NCI-H526 (cell line): ENCODE data around the gene ZDHHC14.
"Not testable (repeated sequence)": the region's sequence is repeated elsewhere in the genome, so short reads cannot be mapped to it uniquely, and the experiment has no call there.

Source experiments
- DNase-seq, 2 experiments: peaks; one replicate each; lab custom pipeline; 2025; lab: John Stamatoyannopoulos, UW

ZDHHC14 gene

GRCh38 chr6:157571950-157572349 is 191.0 kb downstream of the ZDHHC14 start:
- no peak for DNase-seq

GRCh38 chr6:157574851-157575424 is 193.9 kb downstream of the ZDHHC14 start:
- no peak for DNase-seq

- DNase-seq = no peak
Measured at GRCh38 chr6:157575436-157576145, 194.6 kb downstream of the ZDHHC14 start.

GRCh38 chr6:157576991-157577390 is 196.0 kb downstream of the ZDHHC14 start:
- not testable (repeated sequence) for DNase-seq

GRCh38 chr6:157578527-157578926 is 197.5 kb downstream of the ZDHHC14 start:
- DNase-seq = not testable (repeated sequence)

- no peak for DNase-seq
Measured at GRCh38 chr6:157579467-157580031, 198.6 kb downstream of the ZDHHC14 start.

- no peak for DNase-seq
Measured at GRCh38 chr6:157584036-157584435, 203.0 kb downstream of the ZDHHC14 start.

- DNase-seq = no peak
Measured at GRCh38 chr6:157585274-157586087, 204.5 kb downstream of the ZDHHC14 start.

GRCh38 chr6:157586088-157586414 is 205.1 kb downstream of the ZDHHC14 start:
- no peak for DNase-seq

- no peak for DNase-seq
Measured at GRCh38 chr6:157586476-157587126, 205.6 kb downstream of the ZDHHC14 start.

GRCh38 chr6:157587127-157587926 is 206.3 kb downstream of the ZDHHC14 start:
- no peak for DNase-seq

- not testable (repeated sequence) for DNase-seq
Measured at GRCh38 chr6:157590654-157591053, 209.7 kb downstream of the ZDHHC14 start.

- DNase-seq = no peak
Measured at GRCh38 chr6:157592541-157592940, 211.6 kb downstream of the ZDHHC14 start.

- no peak for DNase-seq
Measured at GRCh38 chr6:157592980-157593379, 212.0 kb downstream of the ZDHHC14 start.

- DNase-seq = no peak
Measured at GRCh38 chr6:157593596-157593995, 212.6 kb downstream of the ZDHHC14 start.

- no peak for DNase-seq
Measured at GRCh38 chr6:157594292-157594691, 213.3 kb downstream of the ZDHHC14 start.

- no peak for DNase-seq
Measured at GRCh38 chr6:157595768-157596167, 214.8 kb downstream of the ZDHHC14 start.

GRCh38 chr6:157596461-157596860 is 215.5 kb downstream of the ZDHHC14 start:
- no peak for DNase-seq

- no peak for DNase-seq
Measured at GRCh38 chr6:157596886-157597285, 215.9 kb downstream of the ZDHHC14 start.

GRCh38 chr6:157597461-157598312 is 216.7 kb downstream of the ZDHHC14 start:
- peak; percentile 19 to 58 for DNase-seq
